BLaER1 (cell line): Measurements from ENCODE around the gene SORT1.
"Not testable (repeated sequence)": the region's sequence is repeated elsewhere in the genome, so short reads cannot be mapped to it uniquely, and the experiment has no call there.

Source experiments
- H3K27ac ChIP-seq: shearing (Covaris generic); formaldehyde crosslinking; 2 replicates; pipeline ENCODE4 v1.8.1; 2022
- H3K27me3 ChIP-seq: shearing (Covaris generic); formaldehyde crosslinking; 2 replicates; pipeline ENCODE4 v1.8.1; 2022
- H3K36me3 ChIP-seq: shearing (Covaris generic); formaldehyde crosslinking; 2 replicates; pipeline ENCODE4 v1.8.1; 2022
- H3K4me1 ChIP-seq: shearing (Covaris generic); formaldehyde crosslinking; 2 replicates; pipeline ENCODE4 v1.8.1; 2022
- H3K4me2 ChIP-seq: shearing (Covaris generic); formaldehyde crosslinking; 2 replicates; pipeline ENCODE4 v1.8.1; 2022
- H3K4me3 ChIP-seq: shearing (Covaris generic); formaldehyde crosslinking; 2 replicates; pipeline ENCODE4 v1.8.1; 2022
- H3K9ac ChIP-seq: shearing (Covaris generic); formaldehyde crosslinking; 2 replicates; pipeline ENCODE4 v1.8.1; 2022
- H3K9me3 ChIP-seq: shearing (Covaris generic); formaldehyde crosslinking; 2 replicates; pipeline ENCODE4 v1.8.1; 2022
- H4K20me1 ChIP-seq: shearing (Covaris generic); formaldehyde crosslinking; 2 replicates; pipeline ENCODE4 v1.8.1; 2022
- Cebpa-rat ChIP-seq: shearing (Covaris generic); IDR thresholded peaks from 2 replicates; pipeline ENCODE4 v1.8.1; 2022

SORT1 gene

GRCh38 chr1:109398343-109399225, 866 bp upstream of the SORT1 start:
- H3K27ac ChIP-seq = no peak overlapping the region; the same call in 1 of the 2 replicates
- H3K36me3 ChIP-seq = peaks cover 31% of the 10 kb centered on the region
- H3K9me3 ChIP-seq = no peaks in the 10 kb centered on the region
- H3K9ac ChIP-seq = peak overlapping the region; percentile 71
- H3K27me3 ChIP-seq = peaks cover 30% of the 10 kb centered on the region
- 0 out of 2 replicates have a peak, but pooled peaks cover 18% of the 10 kb centered on the region for H4K20me1 ChIP-seq
- peak overlapping the region; percentile 95 for H3K4me2 ChIP-seq
- peaks cover 25% of the 10 kb centered on the region for H3K4me1 ChIP-seq
- no peak for TF ChIP-seq Cebpa-rat
- peak overlapping the region; percentile 82 for H3K4me3 ChIP-seq

- TF ChIP-seq Cebpa-rat = no peak
- H4K20me1 ChIP-seq = 0 out of 2 replicates have a peak, but pooled peaks cover 14% of the 10 kb centered on the region
- H3K36me3 ChIP-seq = peaks cover 17% of the 10 kb centered on the region
- peak overlapping the region; percentile 47; the same call in 1 of the 2 replicates for H3K27ac ChIP-seq
- H3K4me3 ChIP-seq = peak overlapping the region; percentile 82
- H3K27me3 ChIP-seq = peaks cover 30% of the 10 kb centered on the region
- H3K9ac ChIP-seq = peak overlapping the region; percentile 71
- no peaks in the 10 kb centered on the region for H3K9me3 ChIP-seq
- peaks cover 37% of the 10 kb centered on the region for H3K4me1 ChIP-seq
- H3K4me2 ChIP-seq = peak overlapping the region; percentile 95
Measured at GRCh38 chr1:109396871-109397580, 692 bp downstream of the SORT1 start.

GRCh38 chr1:109396513-109396839, 1.2 kb downstream of the SORT1 start:
- H3K4me3 ChIP-seq = peak overlapping the region; percentile 82; the same call in 1 of the 2 replicates
- peak overlapping the region; percentile 95 for H3K4me2 ChIP-seq
- TF ChIP-seq Cebpa-rat = no peak
- peaks cover 42% of the 10 kb centered on the region for H3K4me1 ChIP-seq
- H3K27me3 ChIP-seq = peaks cover 30% of the 10 kb centered on the region
- no peak overlapping the region for H3K9ac ChIP-seq
- H3K27ac ChIP-seq = no peak overlapping the region
- H3K36me3 ChIP-seq = peaks cover 12% of the 10 kb centered on the region; the same call in 1 of the 2 replicates
- no peaks in the 10 kb centered on the region for H3K9me3 ChIP-seq
- H4K20me1 ChIP-seq = 0 out of 2 replicates have a peak, but pooled peaks cover 14% of the 10 kb centered on the region

- Histone ChIP-seq H3K9ac (no peak overlapping the region), H3K9me3 (no peaks in the 10 kb centered on the region), H3K4me2 (peak overlapping the region; percentile 95), H4K20me1 (0 out of 2 replicates have a peak, but pooled peaks cover 14% of the 10 kb centered on the region), H3K4me3 (no peak overlapping the region), H3K27me3 (peaks cover 30% of the 10 kb centered on the region), H3K4me1 (peaks cover 48% of the 10 kb centered on the region), H3K36me3 (peaks cover 6% of the 10 kb centered on the region; the same call in 1 of the 2 replicates), H3K27ac (no peak overlapping the region)
- no peak for TF ChIP-seq Cebpa-rat
Measured at GRCh38 chr1:109395602-109396512, 1.9 kb downstream of the SORT1 start.

GRCh38 chr1:109395282-109395599, 2.5 kb downstream of the SORT1 start:
- not testable (repeated sequence) for H3K9ac ChIP-seq, H3K36me3 ChIP-seq, H3K27ac ChIP-seq, H3K4me3 ChIP-seq, H3K9me3 ChIP-seq, H3K4me2 ChIP-seq
- Histone ChIP-seq H3K4me1 (peaks cover 52% of the 10 kb centered on the region), H4K20me1 (0 out of 2 replicates have a peak, but pooled peaks cover 14% of the 10 kb centered on the region), H3K27me3 (peaks cover 30% of the 10 kb centered on the region)

- no peaks in the 10 kb centered on the region for H3K36me3 ChIP-seq
- H3K9me3 ChIP-seq = no peaks in the 10 kb centered on the region
- no peak overlapping the region for H3K9ac ChIP-seq
- TF ChIP-seq Cebpa-rat = no peak
- H4K20me1 ChIP-seq = 0 out of 2 replicates have a peak, but pooled peaks cover 14% of the 10 kb centered on the region
- H3K4me1 ChIP-seq = peaks cover 52% of the 10 kb centered on the region
- no peak overlapping the region for H3K4me3 ChIP-seq
- no peak overlapping the region for H3K4me2 ChIP-seq
- H3K27me3 ChIP-seq = peaks cover 30% of the 10 kb centered on the region
- no peak overlapping the region for H3K27ac ChIP-seq
Measured at GRCh38 chr1:109394591-109395281, 3.0 kb downstream of the SORT1 start.

- peaks cover 52% of the 10 kb centered on the region for H3K4me1 ChIP-seq
- TF ChIP-seq Cebpa-rat = no peak
- H3K9ac ChIP-seq = no peak overlapping the region
- H3K4me3 ChIP-seq = no peak overlapping the region
- H3K36me3 ChIP-seq = no peaks in the 10 kb centered on the region
- no peak overlapping the region for H3K4me2 ChIP-seq
- H3K9me3 ChIP-seq = no peaks in the 10 kb centered on the region
- 0 out of 2 replicates have a peak, but pooled peaks cover 14% of the 10 kb centered on the region for H4K20me1 ChIP-seq
- H3K27ac ChIP-seq = no peak overlapping the region
- H3K27me3 ChIP-seq = peaks cover 30% of the 10 kb centered on the region
Measured at GRCh38 chr1:109393617-109394233, 4.0 kb downstream of the SORT1 start.

GRCh38 chr1:109392788-109393616, 4.7 kb downstream of the SORT1 start:
- Histone ChIP-seq H3K36me3 (no peaks in the 10 kb centered on the region), H3K9ac (no peak overlapping the region), H3K4me3 (no peak overlapping the region), H3K4me2 (no peak overlapping the region), H3K4me1 (peaks cover 45% of the 10 kb centered on the region), H3K27ac (no peak overlapping the region), H4K20me1 (0 out of 2 replicates have a peak, but pooled peaks cover 14% of the 10 kb centered on the region), H3K9me3 (no peaks in the 10 kb centered on the region), H3K27me3 (peaks cover 26% of the 10 kb centered on the region)
- TF ChIP-seq Cebpa-rat = no peak
